ENCODE measurements around the gene RBBP8NL. TPM values are rescaled to one million over a fixed set of nuclear protein-coding genes. Genes with fewer than 3 reads are reported as not detected.

The RBBP8NL gene
- total and polyA plus RNA-seq, 2 of the 8 experiments (the other 6 are each of a cell fraction or from before 2014, with no cell fraction given) = 0.43 to 0.48 TPM

- ChIA-PET POLR2A (ENCODE audit: partially characterized antibody) (no interaction called here), CTCF (ENCODE audit: partially characterized antibody) (interaction anchor here (1.2 to 1.6 kb wide), 3 partner anchors 11 to 117 kb away, joined by 3 to 4 read pairs (median 4); no protein-coding TSS in a partner anchor)
- Histone ChIP-seq H3K4me3 (ENCODE audit: extremely low read depth in 1 of 4, insufficient read depth in 2 of 4, low read depth in 3 of 4, low read length in 4 of 4) (no peak overlapping the region), H4K20me1 (replicated peaks in 1 of 2; ENCODE audit: control insufficient read depth in 1 of 2, insufficient read depth in 2 of 2, low read length in 2 of 2) (peaks cover 0 to 5% of the 10 kb centered on the region in 2 experiments), H3K27ac (ENCODE audit: low read depth, low read length) (no peak overlapping the region), H3K9ac (replicated peaks in 1 of 4; ENCODE audit: extremely low read depth in 1 of 4, low read depth in 3 of 4, low read length in 3 of 4) (no peak overlapping the region), H4K8ac (ENCODE audit: extremely low read depth, insufficient read depth, low read length) (peak overlapping the region; percentile 15; the same call in 1 of the 2 replicates), H3K27me3 (replicated peaks in 1 of 4; ENCODE audit: control insufficient read depth in 3 of 4, extremely low read depth in 1 of 4, insufficient read depth in 3 of 4, low read length in 3 of 4) (peaks cover 0 to 4% (median 1%) of the 10 kb centered on the region in 4 experiments; a peak in 2 of 7 replicates), H3K4me2 (ENCODE audit: insufficient read depth in 1 of 2, low read depth in 2 of 2, low read length in 2 of 2) (no peak overlapping the region), H3K23ac (ENCODE audit: insufficient read length) (no peak overlapping the region), H4K5ac (ENCODE audit: insufficient read length, low read depth, low read length) (no peak overlapping the region), H2BK120ac (replicated peaks; ENCODE audit: low read depth, low read length) (no peak overlapping the region), H3K79me2 (ENCODE audit: control insufficient read depth in 1 of 2, insufficient read depth in 2 of 2, low read length in 2 of 2) (no peaks in the 10 kb centered on the region), H3K9me3 (ENCODE audit: insufficient read depth in 2 of 2, low read depth in 1 of 2, low read length in 1 of 2) (no peaks in the 10 kb centered on the region), H3K18ac (ENCODE audit: extremely low read depth, low read length) (no peak overlapping the region), H3K36me3 (ENCODE audit: control insufficient read depth in 2 of 4, insufficient read depth in 4 of 4, low read length in 3 of 4) (no peaks in the 10 kb centered on the region), H3K79me1 (ENCODE audit: low read depth, low read length) (no peaks in the 10 kb centered on the region), H3K14ac (ENCODE audit: insufficient read length) (no peak overlapping the region), H2AK5ac (ENCODE audit: low read depth, low read length) (no peak overlapping the region), H3K4ac (replicated peaks; ENCODE audit: insufficient read length, low read depth, low read length) (no peak overlapping the region), H3K56ac (replicated peaks; ENCODE audit: insufficient read length, low read depth, low read length) (no peak overlapping the region), H3K4me1 (replicated peaks in 1 of 4; ENCODE audit: control insufficient read depth in 3 of 4, insufficient read depth in 4 of 4, low read length in 3 of 4) (no peaks in the 10 kb centered on the region; a peak in 2 of 7 replicates), H4K91ac (replicated peaks; ENCODE audit: insufficient read length, low read length) (no peak overlapping the region), H2BK12ac (ENCODE audit: low read depth, low read length) (no peak overlapping the region), H2BK5ac (ENCODE audit: low read depth, low read length) (no peak overlapping the region), H2BK20ac (ENCODE audit: low read length) (no peak overlapping the region), H2AFZ (ENCODE audit: low read length) (no peak overlapping the region), H2BK15ac (ENCODE audit: low read length) (no peak overlapping the region), H3K23me2 (ENCODE audit: low read depth, low read length) (no peaks in the 10 kb centered on the region)
- DNase-seq (ENCODE audit: low read depth in 1 of 2, low spot score in 2 of 2) (no peak), FAIRE-seq (no peak)
- TF ChIP-seq BRCA1 (IDR thresholded peaks at IDR 0.05; ENCODE audit: low read depth, low read length) = no peak
- TF ChIP-seq CBX8 (IDR thresholded peaks at IDR 0.05; ENCODE audit: borderline replicate concordance, low read depth, low read length) = no peak
- no peak for TF ChIP-seq POU5F1 (IDR thresholded peaks at IDR 0.05; ENCODE audit: low read depth, low read length)
- no peak for TF ChIP-seq ASH2L (IDR thresholded peaks at IDR 0.05; ENCODE audit: low read length)
- TF ChIP-seq HDAC6 (IDR thresholded peaks at IDR 0.05; ENCODE audit: low read depth, low read length) = no peak
- no peak for TF ChIP-seq KDM5A (IDR thresholded peaks at IDR 0.05; ENCODE audit: low read length)
- TF ChIP-seq NRF1 (IDR thresholded peaks at IDR 0.05; ENCODE audit: low read depth, low read length) = no peak
- TF ChIP-seq MAFK (IDR thresholded peaks at IDR 0.05; ENCODE audit: low read depth, low read length) = no peak
- 89% methylated on average over 37 of the region's 48 CpGs; no CpG with 5 or more reads in 1 of the 2 experiments for WGBS, 2 experiments (ENCODE audit: extremely low coverage in 1 of 2, insufficient coverage in 1 of 2, insufficient read length in 1 of 2, insufficient replicate concordance in 2 of 2, low coverage in 1 of 2, low lambda C conversion rate in 2 of 2, missing lambda C conversion rate in 1 of 2)
These were observed 38.9 kb upstream of the RBBP8NL start for GRCh38 chr20:62466072-62466760.

Measured in H1 (cell line).